Activated effector memory CD4-positive, alpha-beta T cell treated with Interleukin-2 at 50 U/mL for 16 hours (primary cell): ENCODE data around the gene GAP43.

Source experiments
- DNase-seq: peaks from one replicate; pipeline ENCODE4 v3.0.0-alpha.2; 2020

The GAP43 gene

DNA sequence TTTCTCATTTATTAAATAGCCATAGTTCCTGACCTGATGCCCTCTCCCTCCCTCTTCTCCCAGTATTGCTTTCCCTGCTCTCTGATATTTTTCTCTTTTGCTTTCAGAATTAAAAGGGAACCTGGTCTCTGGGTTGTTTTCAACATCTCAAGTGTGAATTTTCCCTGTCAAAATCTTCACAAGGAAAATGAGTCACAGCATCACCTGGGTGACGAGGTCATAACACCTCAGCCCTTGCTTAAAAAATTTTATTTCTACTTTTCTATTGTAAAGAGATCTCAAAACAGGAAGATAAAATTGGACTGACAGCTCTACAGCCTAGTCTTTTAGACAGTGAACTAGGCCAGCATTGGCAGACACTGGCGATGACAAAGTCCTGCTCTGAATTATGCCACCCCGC is 40.1 kb downstream of the GAP43 start:
- no peak for DNase-seq

DNA sequence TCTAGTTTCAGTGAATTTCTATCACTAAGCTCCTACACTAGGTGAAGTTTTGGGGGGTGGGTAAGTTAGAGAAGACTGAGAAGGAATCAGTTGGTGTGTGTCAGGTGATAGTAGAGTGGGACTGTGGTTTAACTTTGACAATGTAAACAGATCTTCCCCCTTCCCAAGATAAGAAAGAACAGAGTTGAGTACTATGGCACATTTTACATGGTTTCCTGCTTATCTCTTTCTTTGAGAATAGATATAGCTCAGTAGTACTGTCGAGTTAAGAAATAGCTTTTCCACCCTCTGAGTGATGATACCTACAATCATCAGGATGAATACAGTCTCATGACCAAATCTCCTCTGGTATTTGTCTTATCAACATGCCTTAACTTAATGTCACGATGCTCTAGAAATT is 42.8 kb downstream of the GAP43 start:
- no peak for DNase-seq

DNA sequence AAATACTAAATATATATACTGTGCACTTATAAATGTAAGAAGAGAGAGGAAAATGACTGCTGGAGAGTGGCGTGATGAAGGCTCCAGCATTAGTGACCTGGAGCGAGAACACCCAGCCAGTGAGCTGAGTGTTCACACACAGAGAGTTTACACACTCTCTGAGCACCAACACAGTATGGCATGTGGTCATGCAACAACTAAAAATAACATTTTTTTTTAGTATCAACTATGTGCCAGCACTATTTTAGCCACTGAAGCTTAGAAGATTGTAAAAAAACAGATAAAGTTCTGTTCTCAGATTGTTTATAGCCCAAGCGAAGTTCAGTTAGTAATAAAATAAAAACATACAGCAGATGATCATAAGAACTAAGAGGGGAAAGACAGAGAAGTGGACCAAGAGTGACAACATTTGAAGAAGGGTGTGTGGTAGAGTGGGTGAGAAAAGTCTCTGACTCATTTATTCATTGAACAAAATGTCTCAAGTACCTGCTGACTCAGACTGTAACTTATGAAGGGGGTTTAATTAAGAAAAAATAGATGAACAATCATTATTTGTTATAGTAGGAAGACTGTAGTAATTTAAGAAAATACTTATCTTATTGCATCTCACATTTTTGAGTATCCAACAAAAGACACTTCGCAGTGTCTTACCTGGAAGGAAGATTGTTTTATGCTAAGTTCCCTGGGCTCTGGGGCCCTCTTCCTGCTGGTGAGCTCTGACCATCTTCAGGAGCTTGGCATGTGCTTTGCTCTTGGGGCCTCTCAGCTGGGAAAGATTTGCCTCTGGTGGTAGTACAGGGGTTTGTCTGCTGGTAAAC is 43.8 kb downstream of the GAP43 start:
- no peak for DNase-seq

DNA sequence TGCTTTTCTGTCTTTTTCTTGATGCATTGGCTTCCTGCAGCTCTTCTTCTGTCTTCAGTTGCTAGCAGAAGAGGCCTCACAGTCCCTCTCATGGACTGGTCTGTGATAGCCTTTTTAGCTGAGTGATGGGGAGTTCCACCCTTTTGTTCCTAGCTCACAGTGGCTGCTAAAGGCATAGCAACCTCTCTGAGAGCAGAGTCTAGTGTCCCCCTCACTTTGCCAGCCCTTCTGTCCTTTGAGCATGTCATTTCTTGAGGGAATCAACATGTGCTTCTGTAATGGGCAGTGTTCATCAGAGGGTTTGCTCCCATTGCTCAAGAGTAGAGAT is 44.4 kb downstream of the GAP43 start:
- DNase-seq = no peak

DNA sequence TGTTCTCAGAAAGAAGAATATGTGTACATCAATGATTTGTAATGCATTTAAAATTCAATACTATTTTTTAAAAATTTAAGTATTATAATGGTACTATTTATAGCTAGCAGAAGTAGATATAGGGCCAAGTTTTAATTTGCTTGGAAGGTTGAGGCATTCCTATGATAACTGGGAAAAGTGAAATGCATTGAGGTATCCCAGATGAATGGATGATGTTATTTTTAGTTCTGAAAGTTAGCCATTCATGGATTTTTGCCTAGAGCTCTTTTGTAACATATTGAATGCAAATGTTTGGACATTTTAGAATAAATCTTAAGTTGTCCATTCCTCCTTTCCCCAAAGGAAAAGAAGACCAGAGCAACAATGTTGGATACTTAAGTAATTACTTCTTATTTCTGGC is 47.6 kb downstream of the GAP43 start:
- DNase-seq = no peak

DNA sequence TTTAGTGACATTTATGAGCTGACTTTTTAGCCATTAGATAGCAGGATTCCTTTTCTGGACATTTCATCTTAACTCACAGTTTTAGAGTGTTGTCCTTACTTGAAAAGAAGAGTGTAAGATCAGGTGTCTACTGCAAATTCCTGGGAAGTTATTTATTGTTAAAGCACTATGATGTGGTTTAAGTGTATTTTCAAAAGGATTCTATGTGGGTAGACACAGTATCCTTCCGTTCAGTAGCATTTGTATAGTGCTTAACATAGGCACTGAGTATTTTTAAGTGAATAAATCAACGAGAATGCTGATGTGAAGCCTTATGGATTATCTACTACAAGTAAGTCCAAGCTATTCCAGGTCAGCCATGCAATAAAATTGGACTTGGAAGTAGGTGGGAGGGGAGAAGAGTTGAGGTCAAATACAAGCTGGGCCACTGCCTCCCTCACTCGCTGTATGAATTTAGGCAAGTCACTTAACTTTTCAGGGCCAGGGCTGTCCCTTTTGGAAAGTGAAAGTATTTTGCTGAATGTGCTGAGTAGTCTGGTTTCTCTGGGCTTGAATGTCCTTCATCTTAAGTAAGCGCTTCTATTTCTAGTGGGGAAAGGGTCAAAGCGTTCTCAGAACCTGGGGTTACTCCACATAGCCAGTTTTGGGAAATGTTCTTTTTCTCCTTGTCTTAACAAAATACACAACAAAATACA is 48.6 kb downstream of the GAP43 start:
- DNase-seq = no peak

DNA sequence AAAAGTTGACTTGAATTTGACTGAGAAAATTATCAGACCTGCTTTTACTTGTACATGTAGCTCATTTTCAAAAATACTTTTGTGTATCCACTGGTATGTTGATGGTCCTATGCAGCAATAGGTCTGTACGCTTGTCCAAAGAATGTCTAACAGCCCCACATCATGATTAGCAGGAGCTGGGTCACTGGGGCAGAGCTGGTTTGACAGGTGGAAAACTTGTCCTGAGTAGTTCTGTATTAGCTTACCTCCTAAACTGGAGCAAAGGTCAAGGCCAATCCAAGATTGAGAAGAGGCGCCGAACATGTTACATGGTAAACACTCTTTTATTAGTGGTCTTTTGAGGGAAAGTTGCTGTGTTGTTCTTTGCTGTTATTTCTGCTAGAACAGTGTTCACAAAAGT is 50.6 kb downstream of the GAP43 start:
- no peak for DNase-seq

DNA sequence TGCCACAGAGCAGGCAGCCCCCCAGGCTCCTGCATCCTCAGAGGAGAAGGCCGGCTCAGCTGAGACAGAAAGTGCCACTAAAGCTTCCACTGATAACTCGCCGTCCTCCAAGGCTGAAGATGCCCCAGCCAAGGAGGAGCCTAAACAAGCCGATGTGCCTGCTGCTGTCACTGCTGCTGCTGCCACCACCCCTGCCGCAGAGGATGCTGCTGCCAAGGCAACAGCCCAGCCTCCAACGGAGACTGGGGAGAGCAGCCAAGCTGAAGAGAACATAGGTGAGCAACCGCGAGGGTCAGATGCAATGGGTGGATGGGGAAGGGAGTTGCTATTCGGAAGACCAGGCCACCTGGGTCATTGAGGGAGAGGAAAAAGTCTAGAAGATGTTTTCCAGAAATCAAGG is 53.0 kb downstream of the GAP43 start:
- DNase-seq = no peak

DNA sequence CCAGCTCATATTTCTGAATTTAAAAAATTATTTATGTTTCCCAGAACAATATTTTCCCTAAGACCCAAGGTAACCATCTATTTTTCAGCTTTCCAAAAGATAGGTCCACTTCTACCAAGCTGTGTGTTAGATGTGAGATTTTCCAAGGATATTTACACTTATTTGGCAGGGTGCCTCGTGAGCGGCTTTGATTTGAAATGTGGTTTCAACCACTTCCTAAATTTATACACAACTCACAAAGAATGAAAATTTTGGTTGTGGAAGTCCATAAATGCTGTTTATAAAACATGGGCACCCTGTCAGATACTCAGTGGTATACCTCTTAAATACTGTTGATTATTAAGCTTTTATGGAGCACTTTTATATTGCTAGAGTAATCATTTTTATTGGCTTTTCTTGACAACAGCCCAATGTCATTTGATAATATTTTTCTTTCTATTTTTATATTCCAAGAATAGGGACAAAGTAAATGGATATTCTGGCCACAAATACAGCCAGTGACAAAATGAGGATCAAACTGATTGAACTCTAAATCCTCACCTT is 57.6 kb downstream of the GAP43 start:
- DNase-seq = no peak

DNA sequence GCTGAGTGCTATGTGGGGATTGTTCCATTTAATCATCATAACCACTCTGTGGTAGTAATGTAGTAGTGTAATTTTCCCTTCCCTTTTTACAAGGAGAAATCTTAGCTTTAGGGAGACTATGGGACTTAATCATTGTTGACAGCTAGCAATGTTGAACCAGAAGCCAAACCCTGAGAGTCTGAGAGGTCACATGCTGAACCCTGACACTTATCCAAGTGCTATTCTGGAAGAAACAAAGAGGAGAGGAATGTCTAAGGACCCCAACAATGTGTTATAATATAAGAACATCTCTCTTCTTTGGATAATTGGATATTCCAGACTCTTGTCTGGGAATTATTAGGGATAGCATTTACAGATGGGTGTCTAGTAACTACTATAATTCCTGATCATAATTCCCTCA is 58.4 kb downstream of the GAP43 start:
- no peak for DNase-seq

DNA sequence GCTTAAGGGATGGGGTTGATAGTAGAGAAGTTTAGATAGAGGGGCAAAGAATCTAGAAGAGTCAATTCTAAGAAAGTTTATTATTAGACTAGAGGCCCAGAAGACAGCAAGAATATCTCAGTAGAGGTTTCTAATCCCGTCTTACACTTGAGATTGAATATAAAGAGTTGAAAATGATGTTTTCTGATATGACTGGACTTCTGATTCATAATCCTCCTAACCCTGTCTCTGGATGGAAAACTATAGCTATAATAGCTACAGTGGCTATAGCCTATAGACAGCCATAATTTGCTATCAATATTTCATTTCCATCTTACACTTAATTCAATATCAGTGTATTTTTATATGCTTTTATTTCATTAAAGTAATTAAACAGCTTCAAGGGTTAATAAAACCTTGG is 60.0 kb downstream of the GAP43 start:
- DNase-seq = no peak

DNA sequence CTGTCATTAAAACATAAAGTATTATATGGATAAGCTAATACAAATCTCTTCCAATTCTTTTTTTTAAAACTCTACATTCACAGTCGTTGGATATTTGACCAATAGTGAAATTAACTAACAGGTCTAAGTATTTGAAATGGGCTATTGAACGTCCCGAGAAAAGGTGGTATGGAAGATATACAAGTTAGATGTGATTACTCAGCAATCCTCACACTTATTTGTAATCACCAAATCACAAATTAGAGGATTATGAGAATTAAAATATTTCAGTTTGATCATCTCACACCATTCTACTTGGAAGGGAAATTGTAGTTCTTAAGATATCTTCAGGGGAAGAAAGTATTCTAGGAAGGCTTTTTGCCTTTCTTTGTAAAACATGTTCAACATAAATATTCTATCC is 60.5 kb downstream of the GAP43 start:
- no peak for DNase-seq

DNA sequence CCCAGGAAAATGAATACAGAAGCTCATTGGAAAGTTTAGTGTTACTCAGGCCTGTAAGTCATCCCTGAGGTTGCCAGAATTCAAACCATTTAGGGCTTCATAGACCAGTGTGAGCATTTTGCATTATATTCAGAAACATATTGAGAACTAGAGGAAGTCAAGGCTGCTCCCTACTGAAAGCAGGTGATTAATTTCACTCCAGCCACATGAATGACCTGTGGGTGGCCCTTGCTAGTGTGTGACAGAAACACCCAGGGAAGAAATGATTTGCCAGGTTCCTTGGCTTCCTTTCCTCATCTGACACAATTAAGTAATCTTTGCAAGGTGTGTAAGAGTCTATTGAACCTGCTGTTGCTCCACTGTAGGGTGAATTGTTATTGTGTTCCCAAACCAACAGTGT is 61.8 kb downstream of the GAP43 start:
- no peak for DNase-seq

DNA sequence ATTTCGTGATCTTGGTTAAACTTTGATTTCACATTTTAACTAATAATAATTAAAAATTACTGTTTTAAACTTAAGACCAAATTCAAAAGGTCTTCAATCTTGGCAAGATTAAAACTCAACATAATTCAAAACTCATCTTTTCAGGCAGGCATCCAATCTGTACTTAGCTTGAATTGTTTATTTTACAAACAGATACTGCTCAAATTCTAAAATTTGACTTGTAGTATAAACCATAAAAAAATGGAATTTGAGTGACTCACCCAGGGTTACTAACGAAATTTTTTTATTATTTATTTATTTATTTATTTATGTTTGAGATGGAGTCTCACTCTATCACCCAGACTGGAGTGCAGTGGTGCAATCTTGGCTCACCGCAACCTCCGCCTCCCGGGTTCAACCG is 64.4 kb downstream of the GAP43 start:
- DNase-seq = no peak

DNA sequence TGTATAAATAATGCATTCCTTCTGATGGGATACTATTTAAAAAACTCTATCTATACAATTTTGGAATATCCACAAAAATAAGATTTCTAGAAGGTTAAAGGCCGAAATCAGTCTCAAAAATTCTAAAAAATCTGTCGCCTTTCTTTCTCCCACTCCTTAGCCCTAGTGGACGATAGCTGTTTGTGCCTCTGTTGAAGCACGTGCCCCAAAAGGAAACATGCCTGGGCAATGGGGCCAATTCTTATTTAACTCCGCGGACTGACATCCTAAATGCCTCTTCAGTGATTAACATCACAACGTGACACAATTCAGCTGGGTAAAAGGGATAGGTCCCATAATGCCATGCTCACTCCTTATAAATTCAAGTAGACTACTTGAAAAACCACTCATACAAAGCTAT is 65.1 kb downstream of the GAP43 start:
- no peak for DNase-seq

DNA sequence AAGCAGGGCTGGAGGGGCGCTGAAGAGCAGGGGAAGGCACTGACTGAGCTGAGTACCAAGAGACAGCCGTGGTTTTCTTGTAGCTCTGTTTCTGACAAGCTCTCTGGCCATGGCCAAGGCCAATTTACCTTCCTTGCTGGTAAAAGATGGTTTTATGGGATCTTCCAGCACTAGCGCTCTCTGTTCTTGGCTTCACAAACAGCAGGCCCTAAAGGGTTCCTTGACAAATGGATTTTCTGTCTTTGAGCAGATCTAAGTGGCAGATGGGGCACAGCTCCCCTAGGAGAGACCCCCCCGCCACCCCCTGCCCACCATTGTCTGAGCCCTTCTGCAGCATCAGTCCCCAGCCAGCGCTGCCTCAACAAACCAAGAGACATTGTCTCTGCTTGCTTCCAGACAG is 66.6 kb downstream of the GAP43 start:
- DNase-seq = no peak

DNA sequence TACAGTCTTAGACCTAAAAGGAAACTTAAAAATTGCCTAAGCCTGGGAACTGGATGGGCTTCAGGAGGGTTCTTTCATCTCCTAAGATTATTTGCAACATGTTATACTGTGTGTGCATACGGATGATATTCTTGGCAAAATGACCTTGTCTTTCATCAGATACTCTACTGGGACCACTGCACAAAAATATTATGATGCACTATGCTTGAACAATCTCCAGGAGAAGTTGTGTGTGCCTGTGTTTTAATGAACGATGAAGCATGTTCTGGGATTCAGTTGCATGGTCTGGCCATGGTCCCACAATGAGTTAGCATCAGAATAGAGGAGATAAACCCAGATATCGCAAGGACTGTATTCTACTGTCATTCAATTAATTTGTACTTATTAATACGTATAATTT is 68.7 kb downstream of the GAP43 start:
- no peak for DNase-seq

DNA sequence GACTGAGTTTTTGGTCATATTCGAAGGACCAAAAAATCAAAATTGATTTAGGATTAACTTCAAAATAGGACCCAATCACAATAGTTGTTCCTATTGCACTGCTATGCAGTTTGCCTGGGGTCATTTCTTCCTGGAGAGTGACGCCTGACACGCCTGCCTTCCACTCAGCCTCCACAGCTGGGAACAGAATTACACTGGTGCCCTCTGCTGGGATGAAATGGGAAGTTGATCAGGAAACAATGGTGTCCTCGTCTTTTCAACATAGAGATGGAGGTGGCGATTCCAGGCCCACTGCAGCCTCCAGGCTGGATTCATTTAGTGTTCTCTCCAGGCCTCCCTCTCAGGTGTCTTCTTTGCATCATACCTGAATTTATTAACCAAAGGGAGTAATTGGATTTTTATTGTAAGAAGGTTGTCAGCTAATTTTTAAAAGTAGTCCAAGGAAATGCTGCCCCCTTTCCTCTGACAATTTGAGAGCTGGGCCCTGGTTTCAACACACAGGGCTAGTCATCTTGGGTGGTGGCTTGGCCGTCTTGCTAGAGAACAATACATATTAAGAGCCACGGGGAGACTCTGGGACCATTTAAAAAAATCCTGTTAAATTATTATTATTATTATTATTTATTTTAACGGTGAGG is 69.7 kb downstream of the GAP43 start:
- DNase-seq = peak; percentile 27

DNA sequence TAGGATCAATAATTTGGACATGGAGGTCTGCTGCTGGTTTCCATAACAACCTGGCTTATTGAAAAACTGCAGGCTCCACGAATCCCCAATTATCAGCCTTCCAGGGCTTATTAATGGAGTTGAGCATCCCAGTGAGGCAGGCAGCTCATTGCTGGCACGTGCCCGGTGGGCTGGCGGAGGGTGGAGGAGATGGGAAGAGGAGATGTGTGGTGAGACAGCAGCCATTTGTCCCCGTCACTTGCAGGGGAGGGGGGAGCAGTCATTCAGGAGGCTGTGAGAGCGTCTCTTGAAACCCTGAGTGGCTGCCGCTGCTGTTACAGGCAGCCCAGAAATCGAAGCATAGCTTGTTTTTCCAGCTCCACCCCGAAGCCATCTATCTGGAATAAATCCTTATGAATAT is 70.6 kb downstream of the GAP43 start:
- no peak for DNase-seq

DNA sequence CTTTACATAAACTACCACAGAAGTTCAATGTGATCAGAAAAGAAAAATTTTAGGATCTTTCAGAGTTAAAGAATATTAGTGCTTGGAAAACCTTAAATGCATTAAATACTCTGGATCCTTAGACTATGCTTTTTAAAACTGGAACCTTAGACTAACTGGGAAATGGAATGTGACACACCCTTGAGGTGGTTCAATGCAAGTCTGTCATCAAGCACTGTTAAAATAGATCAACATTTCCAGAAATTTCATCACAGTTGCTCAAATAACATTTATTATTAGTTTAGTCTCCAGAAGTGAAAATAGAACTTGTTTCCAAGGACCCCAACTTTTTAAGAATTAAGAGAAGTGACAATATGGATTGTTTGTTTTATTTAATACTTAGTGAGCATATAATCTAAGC is 71.8 kb downstream of the GAP43 start:
- DNase-seq = no peak

DNA sequence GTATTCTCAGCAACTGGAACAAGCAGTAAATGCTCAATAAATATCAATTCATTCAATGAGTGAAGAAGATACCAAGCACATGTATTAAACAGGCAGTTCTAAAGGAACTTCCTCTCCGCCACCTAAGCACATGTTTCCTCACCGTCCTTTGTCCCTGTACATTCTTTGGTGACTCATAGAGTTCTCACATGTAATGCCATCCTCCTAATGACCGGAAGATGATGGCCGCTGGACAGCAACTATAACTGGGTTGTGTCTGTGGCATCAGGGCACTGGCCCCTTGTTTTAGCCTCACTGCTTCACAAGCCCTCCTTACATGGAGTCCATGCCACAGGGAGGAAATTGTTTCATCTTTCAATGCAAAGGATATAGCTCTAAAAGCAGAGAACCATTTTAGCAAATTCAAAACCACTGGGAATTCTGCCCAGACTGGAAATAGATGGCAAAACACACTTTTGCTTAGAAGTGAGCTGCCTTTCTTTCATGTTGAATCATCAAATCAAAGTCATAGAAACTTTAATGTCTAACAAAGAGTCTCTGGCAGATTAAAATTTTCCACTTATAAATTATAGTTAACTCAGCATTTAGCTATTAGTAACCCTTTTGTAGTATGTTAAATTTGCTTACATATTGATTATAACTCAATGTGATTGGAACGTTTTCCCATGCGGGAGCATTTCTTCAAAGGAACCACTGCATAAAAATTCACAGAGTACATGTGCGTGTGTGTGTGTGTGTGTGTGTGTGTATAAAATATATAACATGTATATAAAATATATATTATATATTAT is 74.1 kb downstream of the GAP43 start:
- no peak for DNase-seq

DNA sequence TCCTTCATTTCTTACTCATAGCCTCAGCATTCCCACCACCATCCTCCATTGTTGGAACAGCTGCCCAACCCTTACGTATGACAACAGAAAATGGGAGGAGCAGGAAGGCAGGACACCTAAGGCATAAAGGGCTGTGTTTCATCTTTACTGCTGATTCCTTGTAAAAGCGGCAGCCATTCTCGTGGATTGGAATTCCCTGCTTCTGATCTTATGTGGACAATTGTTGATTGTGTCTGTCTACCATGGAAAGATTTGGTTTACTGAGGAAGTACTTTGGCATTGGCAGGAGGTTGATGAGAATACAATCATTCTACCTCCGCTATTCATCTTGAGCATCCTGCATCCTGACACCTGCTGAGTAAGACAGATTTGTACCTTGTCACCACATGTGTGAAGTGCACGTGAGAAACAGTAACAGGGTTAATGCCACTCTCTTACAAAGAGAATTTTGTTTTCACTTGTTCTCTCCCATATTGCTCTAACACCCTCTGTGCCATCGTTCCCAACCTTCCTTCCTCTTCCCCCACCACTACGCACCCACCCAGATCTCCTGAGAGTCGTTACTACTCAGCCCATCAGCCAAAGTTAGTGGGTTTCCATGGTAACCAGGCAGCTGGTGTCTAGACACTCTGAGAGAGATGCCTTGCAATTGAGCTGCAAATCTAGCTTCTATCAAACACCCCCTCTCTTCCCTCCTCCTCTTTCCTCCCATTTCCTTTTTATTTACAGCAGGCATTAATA is 75.7 kb downstream of the GAP43 start:
- no peak for DNase-seq

DNA sequence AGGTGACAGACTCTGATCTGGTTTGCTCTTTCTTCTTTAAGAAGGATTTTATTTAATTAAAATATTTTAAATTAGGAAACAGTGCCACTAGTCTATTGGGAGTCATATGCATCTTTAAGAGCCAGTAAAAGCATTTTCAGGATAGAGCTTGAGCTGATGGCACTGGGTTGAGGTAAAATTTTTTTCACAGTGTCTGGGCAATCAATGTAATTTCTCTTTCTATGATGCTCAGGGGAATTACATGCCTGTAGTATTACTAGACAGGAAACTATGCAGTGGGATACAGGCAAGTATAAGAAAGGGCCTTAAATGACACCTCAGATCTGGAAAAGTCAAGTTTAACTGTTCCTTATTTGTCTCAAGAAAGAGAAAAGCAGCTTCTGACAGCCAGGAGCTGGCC is 76.4 kb downstream of the GAP43 start:
- no peak for DNase-seq
